Omental fat pad (tissue), 4 donors: Measurements from ENCODE around the gene UQCRQ. TPM values are rescaled to one million over a fixed set of nuclear protein-coding genes. Genes with fewer than 3 reads are reported as not detected.

ENCODE experiments used
- ATAC-seq: fragments of 150-250 bp; one replicate; pipeline ENCODE4 v1.9.1; 2016; ENCODE audit warnings: mild to moderate bottlenecking, moderate library complexity; ENCODE audit not compliant: low FRiP score
- DNase-seq: peaks from one replicate; pipeline ENCODE4 v3.0.0-alpha.2; 2019; ENCODE audit warnings: low spot score
- total RNA-seq, 4 donors: library from RNA; depleted of rRNA; stranded (reverse); fragments of >200 nt; gene quantifications; one replicate each; pipeline ENCODE4 v1.1.0, GENCODE V29; 2016
- TF ChIP-seq, protein P1 (sequence below), 3 donors: fragments of 450-650 bp; IDR thresholded peaks; one replicate each; pipeline ENCODE4 v1.5.1; 2016 to 2017; ENCODE audit warnings: antibody characterized with exemption in 3 of 3, mild to moderate bottlenecking in 3 of 3, moderate library complexity in 2 of 3

The UQCRQ gene
- total RNA-seq, 4 donors from 2014 or later, result 89.7 to 173 (median 115) TPM

DNA sequence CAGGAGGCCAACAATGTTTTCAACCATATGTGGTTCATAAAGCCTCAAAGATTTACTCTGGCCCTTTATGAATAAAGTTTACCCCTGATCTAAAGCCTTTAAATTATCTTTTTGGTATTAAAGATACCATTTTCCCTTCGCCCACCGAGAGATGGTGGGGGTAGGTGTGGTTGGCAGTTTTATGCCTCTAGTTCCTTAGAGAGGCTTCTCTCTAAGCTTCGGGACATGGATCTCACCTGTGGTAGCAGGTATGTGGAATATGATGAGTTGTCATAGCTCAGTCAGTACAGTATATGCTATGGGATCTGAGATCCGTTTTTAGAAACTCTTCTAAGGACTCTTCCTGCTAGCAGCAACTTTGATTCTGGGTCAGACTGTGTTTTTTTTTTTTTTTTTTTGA is 2.3 kb downstream of the UQCRQ start:
- no peak for DNase-seq
- TF ChIP-seq, protein P1, sequence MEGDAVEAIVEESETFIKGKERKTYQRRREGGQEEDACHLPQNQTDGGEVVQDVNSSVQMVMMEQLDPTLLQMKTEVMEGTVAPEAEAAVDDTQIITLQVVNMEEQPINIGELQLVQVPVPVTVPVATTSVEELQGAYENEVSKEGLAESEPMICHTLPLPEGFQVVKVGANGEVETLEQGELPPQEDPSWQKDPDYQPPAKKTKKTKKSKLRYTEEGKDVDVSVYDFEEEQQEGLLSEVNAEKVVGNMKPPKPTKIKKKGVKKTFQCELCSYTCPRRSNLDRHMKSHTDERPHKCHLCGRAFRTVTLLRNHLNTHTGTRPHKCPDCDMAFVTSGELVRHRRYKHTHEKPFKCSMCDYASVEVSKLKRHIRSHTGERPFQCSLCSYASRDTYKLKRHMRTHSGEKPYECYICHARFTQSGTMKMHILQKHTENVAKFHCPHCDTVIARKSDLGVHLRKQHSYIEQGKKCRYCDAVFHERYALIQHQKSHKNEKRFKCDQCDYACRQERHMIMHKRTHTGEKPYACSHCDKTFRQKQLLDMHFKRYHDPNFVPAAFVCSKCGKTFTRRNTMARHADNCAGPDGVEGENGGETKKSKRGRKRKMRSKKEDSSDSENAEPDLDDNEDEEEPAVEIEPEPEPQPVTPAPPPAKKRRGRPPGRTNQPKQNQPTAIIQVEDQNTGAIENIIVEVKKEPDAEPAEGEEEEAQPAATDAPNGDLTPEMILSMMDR (IDR thresholded peaks at IDR 0.05), result no peak

DNA sequence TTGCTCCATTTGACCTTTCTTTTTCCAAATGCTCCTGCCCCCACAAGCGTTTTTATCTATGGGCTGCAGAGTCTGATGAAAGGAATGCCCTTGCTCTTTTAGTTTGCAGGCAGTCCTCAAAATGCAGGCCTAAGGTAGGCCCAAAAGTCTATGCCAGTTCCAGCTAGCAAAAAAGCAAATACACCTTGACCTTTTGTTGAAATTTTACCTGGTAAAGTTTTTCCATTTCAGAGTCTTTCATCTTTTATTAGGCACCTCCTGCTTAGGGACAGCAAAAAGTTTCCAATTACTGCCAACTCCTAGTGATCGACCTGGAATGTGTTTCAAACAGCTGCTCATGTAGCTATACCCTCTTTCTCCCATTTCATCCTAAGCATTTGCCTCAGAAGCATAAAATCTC is 4.4 kb downstream of the UQCRQ start:
- ATAC-seq, result no peak
- TF ChIP-seq, protein P1 (IDR thresholded peaks at IDR 0.05), result no peak
- no peak for DNase-seq

More for the DNA sequence above, 2.3 kb downstream of the UQCRQ start:
- no peak for ATAC-seq

DNA sequence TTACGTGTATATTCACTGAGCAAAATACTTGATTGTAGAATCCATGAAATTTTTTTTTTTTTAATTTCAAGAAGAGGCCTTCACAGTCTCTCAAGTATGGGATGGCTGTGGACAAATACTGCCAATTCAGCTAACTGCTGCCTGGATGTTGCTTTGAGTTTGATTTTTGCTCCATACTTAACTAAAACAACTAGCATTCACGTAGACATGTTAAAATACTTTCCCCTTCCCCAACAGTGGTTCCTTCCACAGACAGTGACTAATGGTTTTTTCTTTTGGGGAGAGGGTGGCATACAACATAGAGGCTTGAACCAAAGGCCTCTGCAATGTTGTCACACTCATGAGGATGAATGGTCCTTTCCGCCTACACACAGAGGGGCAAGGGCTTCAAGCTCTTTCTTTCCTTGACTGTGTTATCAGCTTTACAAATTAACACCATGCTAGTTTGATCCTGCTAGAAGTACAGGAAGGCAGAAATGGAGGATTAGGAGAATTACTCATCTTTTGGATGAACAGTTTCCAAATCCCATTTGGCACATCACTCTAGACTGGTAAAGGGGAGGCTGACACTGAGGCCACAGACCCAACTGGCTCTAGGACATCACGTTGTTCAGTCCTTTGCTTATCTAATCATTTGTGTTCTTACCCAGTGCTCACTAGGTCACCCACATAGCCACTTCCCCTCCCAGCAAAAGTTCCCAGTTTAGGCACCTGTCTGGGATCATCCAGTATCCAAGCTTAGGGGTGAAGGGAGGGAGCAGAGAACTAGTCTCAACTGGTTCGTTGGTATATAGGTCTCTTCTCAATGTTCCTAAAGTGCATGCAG is 5.2 kb downstream of the UQCRQ start:
- TF ChIP-seq, protein P1 (IDR thresholded peaks at IDR 0.05), result no peak
- no peak for ATAC-seq
- no peak for DNase-seq

DNA sequence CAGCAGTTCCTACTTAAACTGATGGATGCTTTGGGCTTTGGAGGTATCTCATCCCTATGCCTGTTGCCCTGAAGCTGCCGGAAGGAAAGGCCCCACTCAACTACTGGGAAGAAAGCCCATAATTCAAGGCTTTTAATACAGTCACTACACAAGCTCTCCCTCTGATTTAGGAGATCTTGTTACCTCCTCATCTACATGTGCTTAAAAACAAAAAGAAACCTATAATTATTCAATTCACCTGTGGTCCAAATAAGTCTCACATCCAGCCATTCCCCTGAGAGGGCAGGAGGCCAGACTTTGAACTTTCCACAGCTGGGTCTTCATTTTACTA is 6.3 kb downstream of the UQCRQ start:
- TF ChIP-seq, protein P1 (IDR thresholded peaks at IDR 0.05), result no peak
- ATAC-seq (no peak), DNase-seq (no peak)

DNA sequence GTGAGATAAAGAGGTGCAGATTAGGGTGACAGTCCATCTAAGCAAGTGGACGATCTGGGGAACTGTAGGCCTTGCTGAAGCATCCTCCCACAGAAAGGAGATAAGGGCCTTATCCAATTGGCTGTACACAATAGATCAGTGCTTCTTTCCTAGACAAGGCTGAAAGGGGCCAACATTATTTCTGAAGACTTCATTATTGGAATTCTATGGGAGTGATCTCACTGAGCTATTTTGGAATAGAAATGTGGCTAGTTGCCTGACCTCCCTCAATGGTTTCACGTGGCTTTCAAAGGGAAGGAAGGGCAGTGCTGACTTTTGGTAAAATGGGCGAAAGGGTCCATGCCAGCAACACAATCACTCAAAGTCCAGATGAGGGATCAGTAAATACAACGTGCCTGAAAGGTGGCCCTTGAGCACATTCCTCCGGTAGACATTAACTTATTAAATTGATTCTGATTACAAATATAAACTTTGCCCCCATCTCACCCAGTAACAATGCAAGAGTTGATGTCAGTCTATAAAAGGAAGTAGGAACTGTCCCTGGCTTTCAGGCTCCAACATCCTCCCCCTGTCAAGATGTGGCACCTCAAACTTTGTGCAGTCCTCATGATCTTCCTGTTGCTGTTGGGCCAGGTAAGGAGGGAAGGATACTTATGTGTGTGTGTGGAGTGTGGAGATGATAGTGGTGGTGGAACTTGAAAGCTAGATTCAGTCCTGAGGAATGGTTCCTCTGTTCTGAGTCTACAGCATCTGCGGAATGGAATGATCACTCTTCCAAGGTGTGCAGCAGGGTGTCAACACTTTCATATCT is 6.9 kb downstream of the UQCRQ start, which contains the start of gene LEAP2:
Gene LEAP2, plus strand, starts transcription at position 550 of the 811 bp plus-strand sequence. Its CDS starts 27 bp downstream, at position 577.
- ATAC-seq, result no peak
- TF ChIP-seq, protein P1 (IDR thresholded peaks at IDR 0.05), result no peak
- no peak for DNase-seq

DNA sequence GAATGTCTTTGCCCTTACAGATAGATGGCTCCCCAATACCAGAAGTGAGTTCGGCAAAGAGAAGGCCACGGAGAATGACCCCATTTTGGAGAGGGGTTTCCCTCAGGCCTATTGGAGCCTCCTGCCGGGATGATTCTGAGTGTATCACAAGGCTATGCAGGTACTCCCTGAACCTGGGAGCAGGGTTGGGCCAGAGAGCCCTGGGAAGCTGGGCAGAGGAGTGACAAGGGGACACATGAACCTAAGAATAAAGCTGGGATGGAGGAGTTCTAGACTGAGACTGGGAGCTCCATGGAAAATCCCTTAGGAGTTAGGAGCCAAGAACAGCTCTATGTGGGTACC is 7.5 kb downstream of the UQCRQ start:
- no peak for ATAC-seq
- TF ChIP-seq, protein P1 (IDR thresholded peaks at IDR 0.05), result no peak
- no peak for DNase-seq
